IPS DF 6.9 (cell line): ENCODE data around the gene UBR7.

Experiments used
- DNase-seq: peaks from one replicate; pipeline ENCODE4 v3.0.0-alpha.2; 2013; ENCODE audit warnings: low read depth, low spot score
- H3K27ac ChIP-seq: one replicate; pipeline ENCODE4 v1.5.1; 2013; ENCODE audit warnings: low read length, control low read depth
- H3K27me3 ChIP-seq: 2 replicates; pipeline ENCODE4 v1.6.1; 2013; ENCODE audit warnings: mild to moderate bottlenecking, low read length; ENCODE audit not compliant: control insufficient read depth, insufficient read depth
- H3K36me3 ChIP-seq: 2 replicates; pipeline ENCODE4 v1.6.1; 2013; ENCODE audit warnings: low read length; ENCODE audit not compliant: control insufficient read depth, insufficient read depth
- H3K4me1 ChIP-seq: 2 replicates; pipeline ENCODE4 v1.6.1; 2013; ENCODE audit warnings: low read length; ENCODE audit not compliant: control insufficient read depth, insufficient read depth
- H3K4me3 ChIP-seq: 2 replicates; pipeline ENCODE4 v1.5.1; 2013; ENCODE audit warnings: mild to moderate bottlenecking, low read length
- H3K9me3 ChIP-seq: 2 replicates; pipeline ENCODE4 v1.6.1; 2013; ENCODE audit warnings: low read length, inconsistent platforms; ENCODE audit not compliant: control insufficient read depth, insufficient read depth
- WGBS: extraction: QIAGEN DNeasy Blood & Tissue Kit; methylation state at CpG from one replicate; pipeline ENCODE4 v1.1.7; 2013; ENCODE audit warnings: mixed read lengths, missing lambda C conversion rate; ENCODE audit not compliant: insufficient read length, insufficient coverage; 5-methylcytosine and 5-hydroxymethylcytosine counted together

Gene UBR7

DNA sequence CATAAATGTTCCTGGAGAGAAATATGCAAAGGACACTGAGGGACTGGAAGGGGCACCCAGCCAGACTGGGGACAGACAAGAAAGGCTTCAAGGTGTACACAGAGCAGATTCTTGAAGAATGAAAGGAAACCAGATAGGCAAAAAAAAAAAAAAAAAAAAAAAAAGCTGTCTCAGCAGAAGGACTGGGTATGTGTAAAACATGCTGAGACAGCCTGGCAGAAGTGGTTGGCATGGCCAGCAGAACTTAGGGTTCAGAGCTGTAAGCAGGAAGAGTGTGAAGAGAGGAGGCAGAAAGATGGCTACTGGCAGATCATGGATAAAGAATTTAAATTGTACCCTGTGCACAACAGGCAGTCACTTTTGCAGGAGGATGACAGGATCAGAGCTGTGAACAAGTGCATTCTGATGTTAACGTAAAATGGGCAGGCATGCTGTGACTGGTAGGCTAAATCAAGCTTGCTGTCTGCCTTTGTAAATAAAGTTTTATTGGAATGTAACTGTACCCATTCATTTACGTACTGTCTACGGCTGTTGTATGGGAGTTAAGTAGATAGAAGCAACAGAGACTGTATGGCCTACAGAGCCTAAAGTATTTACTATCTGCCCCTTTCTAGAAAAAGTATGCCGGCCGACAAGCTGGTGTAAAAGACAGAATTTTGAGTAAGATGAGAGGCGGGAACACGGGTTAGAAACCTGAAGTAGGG is 42.2 kb downstream of the UBR7 start:
- no peaks in the 10 kb centered on the region; the same call in 1 of the 2 replicates for H3K4me1 ChIP-seq
- H3K27ac ChIP-seq = no peak overlapping the region
- no peak overlapping the region for H3K4me3 ChIP-seq
- no peaks in the 10 kb centered on the region for H3K9me3 ChIP-seq
- no CpG with 5 or more reads among the region's 7 CpGs for WGBS
- no peaks in the 10 kb centered on the region for H3K27me3 ChIP-seq
- H3K36me3 ChIP-seq = peaks cover 6% of the 10 kb centered on the region; the same call in 1 of the 2 replicates
- DNase-seq = no peak

DNA sequence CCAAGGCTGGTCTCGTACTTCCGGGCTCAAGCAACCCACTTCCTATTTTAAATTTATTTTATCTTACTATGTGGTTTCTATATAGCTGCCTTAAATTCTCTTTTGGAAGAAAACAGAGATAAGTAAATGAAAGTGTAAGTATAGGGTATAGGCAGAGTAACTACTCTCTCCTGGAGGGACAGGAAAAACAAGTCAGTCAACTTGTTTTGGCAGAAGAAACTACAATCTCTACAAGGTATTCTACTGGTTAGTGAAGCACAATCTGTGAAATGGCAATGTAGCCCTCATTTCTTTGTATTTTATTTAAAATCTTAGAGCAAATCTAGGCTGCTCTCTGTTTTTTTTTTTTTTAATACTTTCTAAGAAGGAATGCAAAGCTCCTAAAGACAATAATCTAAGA is 55.4 kb downstream of the UBR7 start:
- no CpG with 5 or more reads among the region's 2 CpGs for WGBS
- H3K4me3 ChIP-seq = no peak overlapping the region
- no peaks in the 10 kb centered on the region for H3K9me3 ChIP-seq
- no peak overlapping the region for H3K27ac ChIP-seq
- H3K27me3 ChIP-seq = no peaks in the 10 kb centered on the region
- H3K36me3 ChIP-seq = no peaks in the 10 kb centered on the region; the same call in 1 of the 2 replicates
- DNase-seq = no peak
- H3K4me1 ChIP-seq = no peaks in the 10 kb centered on the region

DNA sequence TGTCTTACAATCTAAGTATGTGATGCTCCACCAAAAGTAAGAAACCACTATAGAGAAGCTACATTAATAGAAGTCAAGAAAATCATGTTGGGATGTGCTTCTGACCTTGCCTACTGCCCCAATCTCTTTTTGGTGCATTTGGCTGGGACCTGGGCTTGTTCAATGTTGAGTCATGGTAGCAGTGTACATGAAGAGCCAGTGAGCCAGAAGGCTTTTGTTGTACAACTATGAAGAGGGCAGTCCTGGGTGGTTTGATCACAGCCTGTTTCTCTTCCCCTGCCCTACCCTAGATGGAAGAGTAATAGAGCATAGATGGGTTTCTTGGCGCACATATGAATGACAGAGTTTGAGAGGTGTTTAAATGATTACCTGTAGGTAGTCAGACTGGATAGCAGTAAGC is 56.4 kb downstream of the UBR7 start:
- Histone ChIP-seq H3K27me3 (no peaks in the 10 kb centered on the region), H3K9me3 (no peaks in the 10 kb centered on the region), H3K36me3 (no peaks in the 10 kb centered on the region; the same call in 1 of the 2 replicates), H3K27ac (no peak overlapping the region), H3K4me1 (no peaks in the 10 kb centered on the region), H3K4me3 (no peak overlapping the region)
- no CpG with 5 or more reads among the region's 1 CpG for WGBS
- no peak for DNase-seq

DNA sequence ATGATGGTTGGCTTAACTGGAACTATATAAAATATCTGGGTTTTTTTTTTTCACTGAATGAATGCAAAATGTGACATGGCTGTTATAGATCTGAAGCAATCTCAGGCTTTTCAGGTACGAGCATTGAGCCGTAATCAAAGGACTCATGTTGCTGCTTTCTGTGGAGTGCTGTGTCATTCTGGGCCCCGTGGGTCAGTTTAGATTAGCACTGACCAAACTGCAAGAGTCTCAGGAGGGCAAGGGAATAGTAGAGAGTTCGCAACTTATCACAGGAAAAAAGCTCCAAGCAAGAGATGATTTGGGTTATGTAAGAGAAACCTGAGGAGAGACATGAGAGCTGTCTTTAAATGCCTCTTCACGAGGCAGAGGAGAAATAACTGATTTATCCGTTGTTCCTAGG is 59.1 kb downstream of the UBR7 start:
- Histone ChIP-seq H3K4me3 (no peak overlapping the region), H3K27me3 (no peaks in the 10 kb centered on the region), H3K9me3 (no peaks in the 10 kb centered on the region), H3K36me3 (no peaks in the 10 kb centered on the region; the same call in 1 of the 2 replicates), H3K27ac (no peak overlapping the region), H3K4me1 (no peaks in the 10 kb centered on the region)
- no CpG with 5 or more reads among the region's 6 CpGs for WGBS
- DNase-seq = no peak

DNA sequence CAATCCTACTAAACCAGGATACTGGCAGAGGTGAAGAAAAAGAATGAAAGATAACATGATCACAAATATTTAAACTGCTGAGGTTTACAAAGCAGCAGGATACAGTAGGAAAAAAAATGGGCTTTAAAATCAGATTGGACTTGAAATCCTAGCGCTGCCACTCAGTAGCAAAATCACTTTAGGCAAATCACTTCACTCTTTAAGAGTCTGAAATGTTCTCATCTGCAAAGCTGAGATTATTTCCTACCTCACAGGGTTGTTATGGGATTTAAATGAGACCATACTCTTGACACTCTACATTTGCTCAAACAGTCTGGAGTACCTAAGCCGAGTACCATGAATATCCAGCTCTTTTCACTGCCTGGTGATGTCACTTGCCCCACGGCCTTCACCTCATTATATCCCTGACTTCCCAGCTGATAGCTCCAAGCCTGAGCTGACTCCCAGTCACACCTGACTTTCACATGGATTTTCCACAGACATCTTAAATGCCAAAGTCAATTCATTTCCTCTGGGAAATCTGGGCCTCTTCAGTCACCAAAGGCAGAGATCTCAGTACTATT is 60.2 kb downstream of the UBR7 start:
- Histone ChIP-seq H3K27me3 (no peaks in the 10 kb centered on the region), H3K4me3 (no peak overlapping the region), H3K9me3 (no peaks in the 10 kb centered on the region), H3K27ac (no peak overlapping the region), H3K36me3 (no peaks in the 10 kb centered on the region; the same call in 1 of the 2 replicates), H3K4me1 (no peaks in the 10 kb centered on the region)
- WGBS = no CpG with 5 or more reads among the region's 3 CpGs
- DNase-seq = no peak

DNA sequence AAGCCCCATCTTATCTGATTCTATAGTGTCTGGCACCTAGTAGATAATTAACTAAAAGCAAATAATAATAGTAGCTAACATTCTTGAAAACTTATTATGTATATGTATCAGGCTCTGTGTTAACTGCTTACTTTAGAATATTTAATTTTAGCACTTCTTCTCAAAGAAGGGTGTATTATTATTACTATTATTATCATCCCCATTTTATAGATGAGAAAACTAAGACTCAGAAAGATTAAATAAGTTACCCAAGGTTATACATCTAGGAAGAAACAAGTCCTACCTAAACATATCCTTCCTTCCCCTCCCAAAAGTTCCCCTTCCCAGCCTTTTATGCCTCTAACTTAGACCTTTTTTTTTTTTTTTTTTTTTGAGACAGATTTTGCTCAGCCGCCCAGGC is 61.4 kb downstream of the UBR7 start:
- H3K36me3 ChIP-seq = no peaks in the 10 kb centered on the region; the same call in 1 of the 2 replicates
- no peak overlapping the region for H3K4me3 ChIP-seq
- H3K9me3 ChIP-seq = no peaks in the 10 kb centered on the region
- no peak for DNase-seq
- no CpG with 5 or more reads among the region's 1 CpG for WGBS
- H3K4me1 ChIP-seq = no peaks in the 10 kb centered on the region
- no peaks in the 10 kb centered on the region for H3K27me3 ChIP-seq
- no peak overlapping the region for H3K27ac ChIP-seq

DNA sequence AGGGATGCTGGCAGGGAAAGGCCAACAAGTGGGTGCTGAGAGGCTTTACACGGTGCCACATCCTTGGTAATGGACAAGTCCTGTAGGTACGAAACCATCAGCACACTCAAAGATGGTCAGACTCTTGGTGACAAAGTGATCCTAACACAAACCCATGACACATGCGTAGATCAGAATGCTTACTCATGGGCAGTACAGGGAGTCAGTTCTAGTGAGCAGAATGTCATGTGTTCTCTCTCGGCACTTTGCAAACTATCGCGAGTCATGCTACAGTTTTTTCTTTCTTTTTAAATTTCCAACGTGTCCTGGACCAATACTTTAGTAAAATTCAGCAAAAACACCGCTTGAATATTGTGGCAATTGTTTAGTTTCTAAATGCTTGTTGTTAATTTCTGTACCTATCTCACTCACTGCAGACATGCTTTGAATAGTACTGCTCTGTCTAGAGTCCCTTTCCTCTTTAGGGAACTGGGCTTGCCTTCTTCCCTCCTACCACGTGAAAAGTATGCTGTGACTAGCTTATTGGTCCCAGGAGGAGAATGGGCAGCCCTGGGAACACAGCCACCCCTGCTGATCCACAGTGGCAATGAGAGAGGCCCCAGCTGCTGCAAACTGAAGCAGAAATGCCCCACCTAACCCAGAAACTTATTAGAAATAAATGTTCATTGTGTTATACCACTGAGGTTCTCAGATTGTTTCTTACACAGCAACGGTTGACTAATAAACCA is 62.4 kb downstream of the UBR7 start:
- Histone ChIP-seq H3K9me3 (no peaks in the 10 kb centered on the region; the same call in 1 of the 2 replicates), H3K36me3 (no peaks in the 10 kb centered on the region), H3K4me1 (no peaks in the 10 kb centered on the region), H3K4me3 (no peak overlapping the region), H3K27me3 (no peaks in the 10 kb centered on the region), H3K27ac (no peak overlapping the region)
- no CpG with 5 or more reads among the region's 10 CpGs for WGBS
- no peak for DNase-seq

DNA sequence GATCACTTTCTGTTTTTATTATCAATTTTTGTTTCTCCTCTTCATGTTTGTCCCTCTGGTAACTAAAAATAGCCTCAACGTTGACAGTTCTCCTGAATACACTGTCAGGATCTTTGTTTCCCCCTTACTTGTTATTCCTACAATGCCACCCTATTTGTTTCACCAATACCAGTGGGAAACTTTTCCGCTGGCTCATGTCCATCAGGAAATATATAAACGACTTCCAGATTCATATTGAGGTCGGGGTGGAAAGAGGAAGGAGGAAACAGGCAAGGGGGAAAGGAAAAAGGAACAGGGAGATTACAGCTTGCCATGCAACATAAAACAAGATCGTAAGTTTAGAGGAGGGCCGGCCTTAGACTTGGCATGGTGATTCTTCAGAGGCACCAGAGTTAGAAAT is 64.1 kb downstream of the UBR7 start:
- H3K27me3 ChIP-seq = no peaks in the 10 kb centered on the region
- H3K27ac ChIP-seq = no peak overlapping the region
- H3K36me3 ChIP-seq = no peaks in the 10 kb centered on the region
- no peaks in the 10 kb centered on the region; the same call in 1 of the 2 replicates for H3K9me3 ChIP-seq
- DNase-seq = no peak
- no CpG with 5 or more reads among the region's 6 CpGs for WGBS
- no peak overlapping the region for H3K4me3 ChIP-seq
- no peaks in the 10 kb centered on the region for H3K4me1 ChIP-seq

DNA sequence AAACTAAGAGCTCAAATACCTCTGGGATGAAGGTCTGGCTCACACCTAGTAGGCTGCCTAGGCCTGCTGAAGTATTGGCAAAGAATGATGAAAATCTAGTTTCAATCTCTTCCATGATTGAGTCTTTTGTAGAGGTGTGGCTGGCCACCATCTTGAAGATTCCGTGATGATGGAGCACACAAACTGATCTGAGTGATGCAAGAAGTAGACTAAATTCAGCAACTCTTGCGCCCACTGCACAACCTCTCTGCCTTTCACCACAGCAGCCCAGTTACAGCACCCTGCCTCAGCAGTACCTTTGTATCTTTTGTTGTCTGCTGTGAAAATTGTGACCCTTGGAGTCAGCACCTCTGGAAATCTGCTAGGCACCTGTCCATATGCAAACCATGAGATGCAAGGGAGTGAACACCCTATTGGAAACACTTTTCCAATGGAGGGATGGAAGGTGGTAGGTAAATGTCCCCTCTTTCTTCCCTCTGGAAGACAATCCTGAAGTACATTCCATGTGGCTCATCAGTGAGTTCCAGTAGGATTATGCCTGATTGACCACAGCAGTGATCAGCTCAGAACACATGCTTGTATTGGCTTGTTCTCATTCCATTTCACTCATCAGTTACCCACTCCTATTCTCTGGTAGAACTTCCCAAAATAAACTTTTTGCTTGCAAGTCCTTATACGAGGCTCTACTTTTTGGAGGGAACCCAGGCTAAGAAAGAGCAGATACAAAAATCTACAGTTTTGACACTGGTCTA is 67.2 kb downstream of the UBR7 start:
- no peak for DNase-seq
- Histone ChIP-seq H3K27ac (no peak overlapping the region), H3K36me3 (no peaks in the 10 kb centered on the region), H3K4me3 (no peak overlapping the region), H3K4me1 (no peaks in the 10 kb centered on the region), H3K27me3 (no peaks in the 10 kb centered on the region), H3K9me3 (no peaks in the 10 kb centered on the region; the same call in 1 of the 2 replicates)
- WGBS = no CpG with 5 or more reads among the region's 3 CpGs

DNA sequence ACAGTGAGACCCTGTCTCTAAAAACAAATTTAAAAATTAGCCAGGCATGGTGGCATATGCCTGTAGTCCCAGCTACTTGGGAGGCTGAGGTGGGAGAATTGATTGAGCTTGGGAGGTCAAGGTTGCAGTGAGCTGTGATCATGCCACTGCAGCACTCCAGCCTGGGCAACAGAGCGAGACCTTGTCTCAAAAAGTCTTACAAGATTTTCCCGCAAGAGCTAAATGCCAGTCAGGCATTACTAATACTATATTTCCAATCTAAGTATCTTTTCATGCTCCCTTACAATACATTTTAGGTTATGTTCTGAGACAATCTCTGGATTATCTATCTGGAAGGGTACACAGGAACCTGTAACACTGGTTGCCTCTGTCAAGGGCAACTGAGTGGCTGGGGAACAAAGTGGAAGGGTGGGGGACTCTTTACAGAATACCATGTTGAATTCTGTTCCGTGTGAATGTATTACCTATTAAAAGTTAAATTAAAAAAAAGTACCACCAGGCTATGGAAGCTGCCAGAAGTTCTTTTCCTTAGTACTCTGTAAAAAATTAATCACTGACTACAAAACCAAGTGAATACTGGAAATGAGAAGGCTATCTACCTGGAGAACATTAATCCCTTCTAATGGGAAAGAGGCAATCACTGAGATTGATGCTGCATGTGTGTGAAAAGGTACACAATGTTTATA is 69.1 kb downstream of the UBR7 start:
- no peak overlapping the region for H3K4me3 ChIP-seq
- no peak for DNase-seq

More for the DNA sequence above, 69.1 kb downstream of the UBR7 start:
- Histone ChIP-seq H3K4me1 (no peaks in the 10 kb centered on the region), H3K27ac (no peak overlapping the region), H3K9me3 (no peaks in the 10 kb centered on the region; the same call in 1 of the 2 replicates), H3K27me3 (no peaks in the 10 kb centered on the region), H3K36me3 (no peaks in the 10 kb centered on the region)
- WGBS = no CpG with 5 or more reads among the region's 3 CpGs
